Measurements from ENCODE around the gene TTC33. TPM values are rescaled to one million over a fixed set of nuclear protein-coding genes. Genes with fewer than 3 reads are reported as not detected.
"Not testable (repeated sequence)": the region's sequence is repeated elsewhere in the genome, so short reads cannot be mapped to it uniquely, and the experiment has no call there.

Gene TTC33
- total RNA-seq, 1 experiment from 2014 or later, result 30.2 TPM

GRCh38 chr5:40791715-40792139 lies 36.0 kb upstream of the TTC33 start:
- Histone ChIP-seq H4K20me1 (ENCODE audit: insufficient read depth) (peaks cover 73% of the 10 kb centered on the region), H3K4me1 (replicated peaks; ENCODE audit: insufficient read depth) (peaks cover 14% of the 10 kb centered on the region), H3K4me3 (no peak overlapping the region), H3K79me2 (ENCODE audit: low read depth) (peaks cover 99% of the 10 kb centered on the region), H3K36me3 (ENCODE audit: low read depth) (peaks cover 24% of the 10 kb centered on the region), H3K27ac (no peak overlapping the region), H2AFZ (no peak overlapping the region), H3K4me2 (no peak overlapping the region), H3F3A (ENCODE audit: insufficient read depth, low read depth) (peaks cover 6% of the 10 kb centered on the region; the same call in 1 of the 2 replicates), H3K27me3 (ENCODE audit: insufficient read depth, low read depth) (no peaks in the 10 kb centered on the region), H3K9me2 (ENCODE audit: insufficient read depth) (no peaks in the 10 kb centered on the region), H3K9me3 (ENCODE audit: insufficient read depth, low read depth) (peaks cover 11% of the 10 kb centered on the region)
- no TSS peak for BruUV-seq (replicated peaks)
- TF ChIP-seq EZH2 (IDR thresholded peaks at IDR 0.05; ENCODE audit: low read depth) (no peak), CTCF (conservative IDR thresholded peaks at IDR 0.05) (no peak)
- no peak for DNase-seq
- intact Hi-C loops (cut with micrococcal nuclease; ENCODE audit: unreplicated experiment), result no loop called here
- POLR2A ChIA-PET (ENCODE audit: unreplicated experiment), result interaction anchor here (0.6 kb wide), 1 partner anchor 1274 kb away, joined by 3 read pairs; no protein-coding TSS in a partner anchor
- CTCF ChIA-PET, result no interaction called here

- peaks cover 7% of the 10 kb centered on the region for H3K4me1 ChIP-seq (replicated peaks; ENCODE audit: insufficient read depth)
- H3F3A ChIP-seq (ENCODE audit: insufficient read depth, low read depth), result peaks cover 4% of the 10 kb centered on the region; the same call in 1 of the 2 replicates
- H3K27me3 ChIP-seq (ENCODE audit: insufficient read depth, low read depth), result no peaks in the 10 kb centered on the region
- no TSS peak for BruUV-seq (replicated peaks)
- no peaks in the 10 kb centered on the region for H3K9me2 ChIP-seq (ENCODE audit: insufficient read depth)
- H4K20me1 ChIP-seq (ENCODE audit: insufficient read depth), result peaks cover 73% of the 10 kb centered on the region
- ChIA-PET CTCF (no interaction called here), POLR2A (ENCODE audit: unreplicated experiment) (interaction anchor here (0.6 kb wide), 1 partner anchor 1274 kb away, joined by 3 read pairs; no protein-coding TSS in a partner anchor)
- no peak overlapping the region for H3K4me2 ChIP-seq
- H3K9me3 ChIP-seq (ENCODE audit: insufficient read depth, low read depth), result peaks cover 11% of the 10 kb centered on the region
- peaks cover 28% of the 10 kb centered on the region for H3K36me3 ChIP-seq (ENCODE audit: low read depth)
- intact Hi-C loops (cut with micrococcal nuclease; ENCODE audit: unreplicated experiment), result no loop called here
- no peak for TF ChIP-seq EZH2 (IDR thresholded peaks at IDR 0.05; ENCODE audit: low read depth)
- TF ChIP-seq CTCF (conservative IDR thresholded peaks at IDR 0.05), result no peak
- H2AFZ ChIP-seq, result no peak overlapping the region
- no peak overlapping the region for H3K27ac ChIP-seq
- H3K79me2 ChIP-seq (ENCODE audit: low read depth), result peaks cover 99% of the 10 kb centered on the region
- H3K4me3 ChIP-seq, result no peak overlapping the region
- no peak for DNase-seq
Observed at GRCh38 chr5:40790947-40791593, 35.3 kb upstream of the TTC33 start.

- Histone ChIP-seq H4K20me1 (ENCODE audit: insufficient read depth) (peaks cover 76% of the 10 kb centered on the region), H3K9me3 (ENCODE audit: insufficient read depth, low read depth) (peaks cover 11% of the 10 kb centered on the region), H3K79me2 (ENCODE audit: low read depth) (peaks cover 99% of the 10 kb centered on the region), H3K36me3 (ENCODE audit: low read depth) (peaks cover 27% of the 10 kb centered on the region)
- H3K4me1 ChIP-seq (replicated peaks; ENCODE audit: insufficient read depth); H3K27ac ChIP-seq; intact Hi-C loops (cut with micrococcal nuclease; ENCODE audit: unreplicated experiment); H3K9me2 ChIP-seq (ENCODE audit: insufficient read depth); H3K4me3 ChIP-seq; H3K27me3 ChIP-seq (ENCODE audit: insufficient read depth, low read depth); H2AFZ ChIP-seq; CTCF ChIA-PET; DNase-seq; H3F3A ChIP-seq (ENCODE audit: insufficient read depth, low read depth); H3K4me2 ChIP-seq; POLR2A ChIA-PET (ENCODE audit: unreplicated experiment); BruUV-seq (replicated peaks): not testable (repeated sequence)
Observed at GRCh38 chr5:40788941-40789340, 33.2 kb upstream of the TTC33 start.
